Right renal cortex interstitium (tissue), 3 donors: ENCODE measurements around the gene PCYT1B. TPM values are rescaled to one million over a fixed set of nuclear protein-coding genes. Genes with fewer than 3 reads are reported as not detected.
A peak's percentile ranks its signal among the peaks of the same experiment; 100 is the strongest.
"Not testable (repeated sequence)": the region's sequence is repeated elsewhere in the genome, so short reads cannot be mapped to it uniquely, and the experiment has no call there.

Source experiments
- DNase-seq, 3 donors: peaks; one replicate each; pipeline ENCODE4 v3.0.0-alpha.2; 2013; ENCODE audit warnings: low read depth in 3 of 3, low spot score in 2 of 3
- polyA plus RNA-seq, 3 donors: library from polyadenylated mRNA; unstranded; fragments of 120-200 nt; gene quantifications; one replicate each; pipeline ENCODE4 v1.2.1, GENCODE V29; 2013; ENCODE audit not compliant: insufficient read length in 3 of 3

PCYT1B gene
- 1 to 10 TPM; 2.8 to 4.1 (median 3.1) TPM for polyA plus RNA-seq

DNA sequence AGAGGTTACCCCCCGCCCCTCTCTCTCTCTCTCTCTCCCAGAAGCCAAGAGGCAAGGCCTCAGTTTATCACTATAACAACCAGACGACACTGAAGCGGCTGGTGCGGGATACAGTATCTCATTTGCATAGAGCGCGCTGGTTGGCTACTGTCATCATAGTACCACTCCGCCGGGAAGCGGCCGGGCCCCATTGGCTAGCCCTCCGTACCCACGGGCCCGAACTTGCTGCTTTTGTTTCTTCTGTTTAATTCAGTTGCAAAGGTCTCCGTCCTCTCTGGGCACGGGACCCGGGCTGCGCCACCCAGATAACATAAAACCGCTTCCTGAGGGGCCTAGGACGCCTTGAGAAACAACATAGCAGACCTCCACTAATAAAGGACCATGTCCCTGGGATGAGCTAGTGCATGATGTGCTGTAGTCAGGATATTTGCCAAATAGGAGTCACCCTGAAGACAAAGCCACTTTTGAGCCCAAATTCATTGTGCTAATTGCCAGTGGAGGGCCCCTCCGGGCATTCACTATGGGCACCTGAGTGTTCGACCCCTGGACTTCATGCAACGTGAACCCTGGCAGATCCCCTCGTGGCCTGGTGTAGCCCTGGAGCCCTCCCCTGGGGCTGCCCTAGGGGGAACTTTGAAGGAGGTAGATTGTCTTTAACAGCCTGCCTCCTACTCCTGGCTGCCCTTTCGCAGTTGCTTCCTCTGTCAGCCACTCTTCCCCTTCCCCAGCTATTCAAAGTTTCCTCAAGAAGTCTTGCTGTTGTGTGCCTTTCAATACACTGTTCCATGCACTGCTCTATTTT lies at the start of gene PCYT1B:
Gene PCYT1B, minus strand, starts transcription at position 91 of the 802 bp plus-strand sequence. CDS start 242 bp downstream, outside the sequence.
- peak; percentile 36 to 50 (median 41) for DNase-seq

DNA sequence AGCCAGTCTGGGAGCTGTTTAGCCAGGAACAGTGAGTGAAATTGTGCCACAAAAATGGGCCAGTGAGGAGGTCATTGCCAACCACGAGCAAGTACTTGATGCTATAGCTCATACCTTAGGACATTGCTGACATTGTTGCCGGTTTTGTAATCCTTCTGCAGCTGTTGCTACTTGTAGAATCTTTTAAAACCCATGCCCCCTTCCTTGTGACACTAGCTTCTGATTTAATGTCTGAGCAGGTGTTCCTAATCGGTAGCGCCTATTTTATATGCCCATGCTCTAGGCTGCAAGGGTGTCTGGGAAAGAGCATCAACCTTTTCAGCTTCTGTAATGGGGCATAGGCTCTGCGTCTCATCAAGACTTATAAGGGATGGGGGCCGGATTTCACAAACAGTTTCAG lies 49.1 kb upstream of the PCYT1B start:
- DNase-seq, result no peak

DNA sequence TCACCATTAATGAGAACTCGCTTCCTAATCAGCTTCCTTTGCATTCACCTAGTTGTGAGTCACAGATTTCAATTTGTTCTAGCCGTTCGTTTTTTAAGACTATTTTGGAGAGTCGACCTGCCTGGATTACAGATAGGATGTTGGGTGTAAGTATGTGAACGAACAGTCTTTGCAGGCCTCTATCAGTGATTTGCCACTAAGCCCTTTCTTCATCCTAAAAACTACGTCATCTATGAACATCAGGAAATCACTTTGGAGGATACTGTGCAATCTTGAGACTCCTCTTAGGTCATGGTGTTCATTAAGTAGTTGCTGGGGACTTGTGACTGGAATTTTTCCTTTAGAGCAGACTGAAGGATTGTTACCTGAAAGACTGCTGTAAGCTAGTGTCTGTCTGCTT lies 47.7 kb upstream of the PCYT1B start:
- no peak for DNase-seq

DNA sequence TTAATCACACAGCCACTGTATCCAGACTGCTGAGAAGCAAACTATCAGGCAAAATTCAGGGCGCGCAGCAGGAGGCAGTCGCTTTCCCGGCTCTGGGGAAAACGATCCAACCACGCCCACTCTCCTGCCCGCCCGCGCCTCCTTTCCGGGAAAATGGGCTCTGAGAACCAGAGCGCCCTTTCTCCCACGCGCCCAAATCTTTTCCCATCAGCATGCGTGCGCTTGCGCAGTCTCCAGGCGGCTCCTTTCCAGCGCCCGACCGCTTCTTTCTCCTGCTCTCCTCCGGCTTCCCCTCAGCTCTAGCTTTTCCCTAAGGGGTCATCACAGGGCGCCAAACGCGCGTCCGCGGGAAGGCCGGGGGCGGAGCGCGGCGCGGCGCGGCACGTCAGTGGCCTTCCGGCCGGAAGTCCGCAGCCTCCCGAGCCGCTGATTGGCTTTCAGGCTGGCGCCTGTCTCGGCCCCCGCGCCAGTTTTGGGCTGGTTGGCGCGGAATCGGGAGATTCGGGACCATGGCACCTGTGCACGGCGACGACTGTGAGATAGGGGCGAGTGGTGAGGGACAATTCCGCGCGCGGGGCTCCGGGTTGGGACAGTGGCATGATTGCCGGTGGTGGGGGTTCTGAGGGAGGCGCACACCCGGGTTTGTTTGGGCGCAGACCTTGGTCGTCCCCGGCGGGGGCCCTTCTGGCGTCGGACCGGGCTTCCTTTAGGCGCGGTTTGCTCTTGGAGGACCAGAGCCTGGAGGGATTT lies 46.5 kb upstream of the PCYT1B start, which contains the start of gene POLA1:
Gene POLA1, plus strand, starts transcription at position 466 of the 750 bp plus-strand sequence. Its CDS starts 44 bp downstream, at position 510.
- DNase-seq, result peak; percentile 74 to 89 (median 85)

DNA sequence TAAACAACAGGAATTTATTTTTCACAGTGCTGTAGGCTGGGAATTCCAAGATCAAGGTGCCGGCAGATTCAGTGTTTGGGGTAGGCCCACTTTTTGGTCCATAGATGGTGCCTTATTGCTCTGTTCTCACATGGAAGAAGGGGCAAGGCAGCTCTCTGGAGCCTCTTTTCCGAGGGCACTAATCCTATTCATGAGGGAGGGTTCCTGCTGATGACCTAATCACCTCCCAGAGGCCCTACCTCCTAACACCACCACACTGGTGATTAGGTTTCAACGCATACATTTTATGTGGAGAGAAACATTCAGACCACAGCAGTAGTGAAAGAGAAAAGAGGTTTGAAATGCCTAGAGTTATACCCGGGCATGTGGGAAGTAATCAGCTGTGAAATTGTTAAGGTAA lies 45.2 kb upstream of the PCYT1B start:
- DNase-seq, result no peak

DNA sequence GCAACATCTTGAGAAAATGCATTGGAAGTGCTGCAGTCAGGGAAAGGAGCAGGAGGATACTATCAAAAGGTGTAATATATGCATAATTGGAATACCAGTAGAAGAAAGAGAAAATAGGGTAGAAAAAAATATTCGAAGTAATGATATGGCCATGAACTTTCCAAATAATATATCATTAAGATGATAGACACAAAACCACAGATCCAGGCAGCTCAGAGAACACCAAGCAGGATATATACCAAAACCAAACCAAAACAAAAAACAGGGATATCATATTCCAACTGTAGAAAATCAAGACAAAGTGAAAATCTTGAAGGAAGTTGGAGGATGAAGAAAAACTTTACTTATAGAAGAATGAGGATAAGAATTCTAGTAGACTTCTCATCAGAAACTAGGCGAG lies 36.9 kb upstream of the PCYT1B start:
- no peak for DNase-seq

DNA sequence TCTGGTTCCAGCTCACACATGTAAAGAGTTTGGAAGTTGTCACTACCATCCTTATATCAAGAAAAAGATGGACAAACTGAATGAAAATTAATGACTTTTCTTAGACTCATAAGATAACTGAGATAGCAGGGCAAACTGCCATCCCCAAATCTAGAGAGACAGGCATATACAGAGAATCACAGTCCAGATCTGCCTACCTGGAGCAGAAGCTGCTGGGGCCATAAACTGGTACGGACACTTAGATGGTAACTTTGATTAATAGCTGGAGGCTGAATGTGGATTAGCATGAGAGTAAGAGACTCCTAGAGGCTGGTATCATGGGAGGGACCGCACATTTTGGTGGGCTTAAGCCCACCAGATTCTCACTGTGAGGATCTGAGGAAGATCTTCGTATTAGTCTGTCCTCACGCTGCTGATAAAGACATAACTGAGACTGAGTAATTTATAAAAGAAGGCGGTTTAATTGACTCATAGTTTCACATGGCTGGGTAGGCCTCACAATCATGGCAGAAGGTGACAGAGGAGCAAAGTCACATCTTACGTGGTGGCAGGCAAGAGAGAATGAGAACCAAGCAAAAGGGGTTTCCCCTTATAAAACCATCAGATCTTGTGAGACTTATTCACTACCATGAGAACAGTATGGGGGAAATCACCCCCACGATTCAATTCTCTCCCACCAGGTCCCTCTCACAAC lies 35.7 kb upstream of the PCYT1B start:
- DNase-seq, result no peak

DNA sequence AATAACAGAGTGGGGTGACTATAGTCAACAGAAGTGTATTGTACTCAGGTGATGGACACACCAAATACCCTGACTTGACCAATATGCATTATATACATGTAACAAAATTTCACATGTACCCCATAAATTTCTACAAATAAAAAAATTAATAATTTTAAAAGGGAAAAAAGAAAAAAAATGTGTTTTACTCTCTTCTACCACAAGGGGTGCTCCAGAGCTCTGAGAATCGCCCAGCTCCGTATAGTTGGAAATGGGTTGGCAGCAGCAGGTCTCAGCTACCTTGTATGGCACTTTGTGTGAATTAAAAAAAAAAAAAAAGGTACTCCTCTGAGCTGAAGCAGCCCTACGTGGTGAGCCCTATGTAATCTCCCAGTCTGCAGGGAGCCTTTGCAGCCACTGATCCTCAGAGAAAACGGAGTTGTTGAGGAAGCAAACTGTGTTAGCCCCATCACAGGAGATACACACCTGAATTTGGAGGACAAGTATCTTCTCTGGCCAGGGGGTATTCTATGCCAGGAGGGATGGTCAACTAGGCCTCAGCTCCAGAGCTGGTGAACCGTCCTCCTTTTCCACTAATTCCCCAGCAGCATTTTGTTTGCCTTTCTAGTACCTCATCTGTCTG lies 29.4 kb upstream of the PCYT1B start:
- DNase-seq, result no peak

DNA sequence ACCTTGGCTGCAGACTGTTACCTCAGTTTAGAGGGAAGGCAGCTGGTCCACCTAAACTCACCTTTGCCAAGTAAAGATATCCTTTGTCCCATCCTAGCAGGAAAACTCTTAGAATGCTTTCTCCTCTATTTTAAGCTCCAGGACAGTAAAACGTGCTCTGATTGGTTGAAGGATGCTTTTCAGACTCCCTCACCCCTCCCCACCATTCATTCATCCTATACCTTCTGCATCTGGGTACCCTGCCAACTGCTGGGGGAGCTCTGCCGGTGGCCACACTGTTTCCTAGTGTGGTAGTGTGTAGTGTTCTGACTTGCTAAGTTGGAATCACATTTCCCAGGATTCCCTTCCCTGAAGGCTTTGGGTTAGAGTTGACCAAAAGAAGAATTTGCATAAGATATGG lies 26.3 kb upstream of the PCYT1B start:
- no peak for DNase-seq

DNA sequence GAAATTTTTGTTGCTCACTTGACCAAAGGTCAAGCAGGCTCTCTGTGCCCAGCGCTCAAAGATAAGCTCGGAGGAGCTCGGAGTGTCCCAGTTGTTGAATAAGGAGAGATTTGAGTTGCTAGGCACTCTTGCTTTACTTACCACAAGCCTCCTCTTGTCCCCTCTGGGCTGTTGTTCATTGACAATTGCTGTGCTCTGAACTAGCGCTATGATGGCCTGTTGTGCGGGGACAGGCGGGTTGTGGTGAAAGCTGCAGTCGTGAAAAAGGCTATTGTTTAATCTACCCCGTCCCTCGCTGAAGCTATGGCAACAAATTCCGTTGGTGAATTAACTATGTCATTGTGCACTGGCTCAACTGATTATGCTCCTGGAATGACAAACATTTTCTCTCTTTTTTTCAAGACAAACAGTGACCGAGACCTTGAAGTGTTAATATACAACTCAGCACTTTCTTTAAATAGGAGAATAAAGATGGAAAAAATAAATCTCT lies 25.6 kb upstream of the PCYT1B start:
- no peak for DNase-seq

DNA sequence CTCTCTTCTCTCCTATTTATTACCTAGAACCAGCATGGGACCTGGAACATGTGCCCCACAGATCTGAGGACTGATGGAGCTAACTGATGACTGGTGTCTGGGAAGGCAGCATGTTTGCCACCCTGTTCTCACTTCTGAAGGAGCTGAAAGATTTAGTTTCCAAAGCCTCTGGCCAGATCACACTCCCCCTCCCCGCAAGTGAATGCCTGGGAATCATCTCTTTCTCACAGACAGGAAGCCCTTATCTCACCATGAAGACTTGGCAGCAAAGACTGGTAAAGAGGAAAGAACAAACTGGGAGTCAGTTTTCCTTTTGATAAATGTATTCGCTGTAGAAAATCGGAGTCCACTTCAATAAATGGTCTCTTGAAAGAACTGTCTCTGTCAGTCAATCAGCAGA lies 21.0 kb upstream of the PCYT1B start:
- DNase-seq, result no peak

DNA sequence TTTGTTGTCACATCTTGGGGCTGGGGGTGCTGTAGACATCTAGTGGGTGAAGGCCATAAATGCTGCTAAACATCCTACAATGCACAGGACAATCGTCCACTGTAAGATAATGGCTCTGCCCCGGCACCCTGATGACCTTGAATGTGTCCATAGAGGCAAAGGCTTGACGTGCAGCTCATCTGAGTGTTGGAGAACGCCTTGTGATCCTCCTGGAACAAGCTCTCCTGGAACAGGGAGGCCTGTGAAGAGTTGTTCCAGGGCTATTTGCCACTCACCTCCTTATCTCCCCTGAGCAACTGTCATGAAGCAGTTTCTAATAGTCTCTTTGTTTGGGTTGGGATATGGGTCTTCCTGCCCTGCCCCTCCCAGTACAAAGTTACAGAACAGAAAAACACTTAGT lies 15.2 kb upstream of the PCYT1B start:
- no peak for DNase-seq

DNA sequence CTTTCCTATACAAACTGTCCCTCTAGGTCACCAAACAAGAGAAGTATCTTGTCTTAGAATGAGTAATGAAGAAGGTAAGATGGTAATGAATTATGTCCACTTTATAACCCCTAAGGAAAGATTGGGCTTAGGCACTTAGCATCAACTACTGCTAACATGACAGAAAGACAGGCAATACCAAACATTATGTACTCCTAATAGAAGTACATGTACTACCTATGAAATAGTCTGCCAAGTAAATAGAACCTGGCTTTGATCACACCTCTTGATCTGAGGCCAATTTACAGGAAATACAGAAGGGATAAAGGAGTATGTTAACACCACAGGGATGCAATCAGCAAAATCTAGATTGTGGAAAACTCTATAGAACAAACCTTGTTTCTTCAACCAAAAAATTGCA lies 14.1 kb upstream of the PCYT1B start:
- DNase-seq, result no peak

DNA sequence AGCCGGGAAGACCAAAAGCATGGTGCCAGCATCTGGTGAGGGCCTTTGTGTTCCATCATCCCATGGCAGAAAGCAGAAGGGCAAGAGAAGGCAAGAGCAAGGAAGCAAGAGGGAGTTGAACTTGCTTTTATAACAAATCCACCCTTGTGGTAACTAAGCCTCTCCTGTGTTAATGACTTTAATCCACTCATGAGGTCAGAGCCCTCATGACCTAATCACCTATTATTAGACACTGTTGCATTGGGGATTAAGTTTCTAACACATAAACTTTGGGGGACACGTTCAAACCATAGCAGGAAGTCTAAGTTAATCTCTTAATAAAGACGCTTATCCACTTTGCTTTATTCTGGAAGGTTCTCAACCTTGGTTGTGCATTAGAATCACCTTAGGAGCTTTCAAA lies 12.5 kb upstream of the PCYT1B start:
- no peak for DNase-seq

DNA sequence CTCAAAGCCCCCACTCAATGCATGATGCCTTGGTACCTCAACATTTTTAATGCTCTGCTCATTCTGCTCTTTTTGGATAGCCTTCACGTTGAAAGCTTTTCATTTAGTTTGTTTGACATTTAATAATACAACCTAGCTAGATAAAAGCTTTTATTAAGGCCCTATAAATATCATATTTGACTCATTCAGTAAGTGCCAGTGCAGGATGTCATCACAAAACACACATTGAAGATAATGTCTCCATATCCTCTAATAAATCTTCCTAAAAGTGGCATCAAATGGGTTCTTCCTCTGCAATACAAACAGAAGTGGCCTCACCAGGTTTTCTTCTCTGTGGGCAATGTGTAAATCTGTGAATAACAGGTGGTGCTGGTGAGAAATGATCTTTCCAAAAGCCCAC lies 12.0 kb upstream of the PCYT1B start:
- DNase-seq, result no peak

DNA sequence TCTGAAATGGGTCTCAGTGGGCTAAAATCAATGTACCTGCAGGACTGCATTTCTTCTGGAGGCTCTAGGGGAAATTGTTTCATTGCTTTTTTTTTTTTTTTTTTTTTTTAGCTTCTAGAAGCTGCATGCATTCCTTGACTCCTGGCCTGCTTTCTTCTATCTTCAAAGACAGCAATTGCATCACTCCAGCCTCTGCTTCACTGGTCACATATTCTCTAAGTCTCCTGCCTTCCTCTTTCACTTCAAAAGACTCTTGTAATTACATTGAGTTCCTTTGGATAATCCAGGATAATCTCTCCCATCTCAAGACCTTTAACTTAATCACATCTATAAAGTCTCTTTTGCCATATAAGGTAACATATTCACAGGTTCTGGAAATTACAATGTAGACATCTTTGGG lies 11.3 kb upstream of the PCYT1B start:
- no peak for DNase-seq

DNA sequence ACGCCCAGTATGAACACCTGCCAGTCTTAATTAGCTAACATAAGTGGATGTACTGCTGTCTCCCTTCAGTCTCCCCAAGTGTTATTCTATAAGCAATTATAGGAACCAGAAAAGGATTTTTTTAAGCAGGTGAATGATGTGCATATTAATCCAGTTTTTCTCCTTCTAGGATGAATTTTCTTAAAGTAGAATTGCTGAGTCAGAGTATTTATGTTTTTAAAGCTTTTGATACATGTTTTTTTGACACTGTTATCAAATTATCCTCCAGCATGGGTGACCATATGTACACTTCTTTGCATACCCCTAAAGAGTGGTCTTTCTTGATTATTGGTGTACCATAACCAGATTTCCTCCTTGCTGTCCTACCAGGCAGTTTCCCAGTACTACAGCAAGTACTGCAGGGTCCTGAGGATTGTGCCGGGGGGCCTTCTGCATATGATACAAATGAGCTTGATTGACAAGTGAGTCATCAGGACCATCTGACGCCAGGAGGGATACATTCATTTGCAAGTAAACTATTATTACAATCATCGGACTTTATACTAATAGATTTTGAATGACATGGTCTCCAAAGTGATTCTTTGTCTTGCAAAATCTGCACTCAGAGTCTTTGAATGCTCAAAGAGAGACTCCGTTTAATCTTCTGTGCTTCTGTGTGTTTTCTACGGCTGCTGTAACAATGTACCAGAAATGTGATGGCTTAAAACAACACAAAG lies 10.7 kb upstream of the PCYT1B start:
- no peak for DNase-seq

DNA sequence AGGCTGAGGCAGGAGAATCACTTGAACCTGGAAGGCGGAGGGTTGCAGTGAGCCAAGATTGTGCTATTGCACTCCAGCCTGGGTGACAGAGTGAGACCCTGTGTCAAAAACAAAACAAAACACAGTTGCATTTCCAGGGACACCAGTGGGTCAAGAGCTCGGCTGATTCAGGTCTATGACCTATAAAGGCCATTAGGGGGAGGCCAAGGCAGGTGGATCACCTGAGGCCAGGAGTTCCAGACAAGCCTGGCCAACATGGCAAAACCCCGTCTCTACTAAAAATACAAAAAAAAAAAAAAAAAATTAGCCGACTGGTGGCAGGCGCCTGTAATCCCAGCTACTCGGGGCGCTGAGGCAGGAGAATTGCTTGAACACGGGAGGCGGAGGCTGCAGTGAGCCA lies 8.5 kb upstream of the PCYT1B start:
- not testable (repeated sequence) for DNase-seq

DNA sequence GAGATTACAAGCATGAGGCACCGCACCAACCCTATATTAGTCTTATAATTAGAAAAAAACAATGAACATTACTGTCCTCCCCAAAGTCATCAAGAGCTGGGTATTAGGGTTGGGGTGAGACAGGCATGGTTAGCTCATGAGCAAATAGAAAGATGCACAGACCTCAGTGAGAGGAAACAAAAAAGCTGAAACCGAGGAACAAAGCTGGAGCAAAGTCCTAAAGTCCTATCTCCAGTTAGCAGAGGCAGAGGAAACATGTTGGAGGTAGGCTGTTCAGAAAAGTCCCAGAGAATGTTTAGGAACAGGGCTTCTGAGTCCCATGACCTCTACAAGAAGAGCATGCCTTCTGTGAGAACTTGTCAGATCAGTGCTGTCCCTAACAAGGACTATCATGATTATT lies 4.6 kb upstream of the PCYT1B start:
- DNase-seq, result no peak

DNA sequence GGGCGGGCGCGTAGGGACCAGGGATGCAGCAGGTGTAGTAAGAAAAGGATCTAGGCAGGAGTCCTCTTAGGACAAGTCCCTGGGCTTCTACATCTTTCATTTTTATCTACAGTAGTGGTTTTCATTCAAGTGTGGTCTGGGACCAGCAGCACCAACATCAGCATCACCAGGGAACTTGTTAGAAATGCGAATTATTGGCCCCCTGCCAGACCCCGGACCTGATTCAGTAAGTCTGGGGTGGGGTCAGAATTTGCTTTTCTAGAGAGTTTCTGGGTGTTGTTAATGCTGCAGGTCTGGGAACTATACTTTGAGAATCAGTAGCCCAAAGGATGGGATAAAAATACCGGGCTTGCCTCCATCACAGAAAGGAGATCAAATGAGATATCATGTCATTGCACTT lies 1.3 kb upstream of the PCYT1B start:
- no peak for DNase-seq
